ENCODE measurements around the gene HSD17B1.
"Not testable (repeated sequence)": the region's sequence is repeated elsewhere in the genome, so short reads cannot be mapped to it uniquely, and the experiment has no call there.

Gene HSD17B1

DNA sequence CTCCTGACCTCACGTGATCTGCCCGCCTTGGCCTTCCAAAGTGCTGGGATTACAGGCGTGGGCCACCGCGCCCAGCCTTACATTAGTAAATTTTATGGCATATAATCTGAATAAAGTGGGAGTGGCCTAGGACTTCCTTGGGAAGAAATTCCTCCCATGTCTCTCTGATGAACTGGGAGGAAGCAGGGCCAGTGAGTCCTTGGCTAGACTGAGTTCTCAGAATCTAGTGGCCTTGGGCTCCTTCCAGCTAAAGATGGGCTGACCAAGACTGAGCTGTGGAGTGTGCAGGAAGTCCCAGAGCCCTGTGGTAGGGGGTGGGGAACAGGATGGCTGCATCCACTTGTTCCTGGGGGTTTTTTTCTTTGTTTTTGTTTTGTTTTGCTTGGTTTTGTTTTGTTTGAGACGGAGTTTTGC lies 26.7 kb upstream of the HSD17B1 start:
- no peak for DNase-seq

- DNase-seq = no peak
These were observed 24.8 kb upstream of the HSD17B1 start for GRCh38 chr17:42527932-42528331.

DNA sequence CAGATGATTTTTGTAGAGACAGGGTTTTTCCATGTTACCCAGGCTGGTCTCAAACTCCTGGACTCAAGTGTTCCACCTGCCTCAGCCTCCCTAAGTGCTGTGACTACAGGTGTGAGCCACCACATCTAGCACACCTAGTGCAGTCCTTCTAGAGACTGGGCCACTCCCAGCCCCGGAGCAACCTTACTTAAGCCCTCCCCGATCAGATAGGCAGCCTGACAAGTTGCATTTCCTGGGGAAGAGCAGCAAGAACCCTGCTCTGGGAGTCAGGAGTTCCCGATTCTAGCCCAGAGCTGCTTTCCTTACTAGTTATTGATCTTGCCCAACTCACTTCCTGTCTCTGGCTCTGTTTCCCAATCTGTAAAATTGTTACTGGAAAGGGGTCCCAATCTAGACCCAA lies 23.7 kb upstream of the HSD17B1 start:
- DNase-seq = no peak

- DNase-seq = no peak
These were observed 21.7 kb upstream of the HSD17B1 start for GRCh38 chr17:42530952-42531454.

GRCh38 chr17:42531455-42532354 lies 21.0 kb upstream of the HSD17B1 start:
- DNase-seq = peak; percentile 65

DNA sequence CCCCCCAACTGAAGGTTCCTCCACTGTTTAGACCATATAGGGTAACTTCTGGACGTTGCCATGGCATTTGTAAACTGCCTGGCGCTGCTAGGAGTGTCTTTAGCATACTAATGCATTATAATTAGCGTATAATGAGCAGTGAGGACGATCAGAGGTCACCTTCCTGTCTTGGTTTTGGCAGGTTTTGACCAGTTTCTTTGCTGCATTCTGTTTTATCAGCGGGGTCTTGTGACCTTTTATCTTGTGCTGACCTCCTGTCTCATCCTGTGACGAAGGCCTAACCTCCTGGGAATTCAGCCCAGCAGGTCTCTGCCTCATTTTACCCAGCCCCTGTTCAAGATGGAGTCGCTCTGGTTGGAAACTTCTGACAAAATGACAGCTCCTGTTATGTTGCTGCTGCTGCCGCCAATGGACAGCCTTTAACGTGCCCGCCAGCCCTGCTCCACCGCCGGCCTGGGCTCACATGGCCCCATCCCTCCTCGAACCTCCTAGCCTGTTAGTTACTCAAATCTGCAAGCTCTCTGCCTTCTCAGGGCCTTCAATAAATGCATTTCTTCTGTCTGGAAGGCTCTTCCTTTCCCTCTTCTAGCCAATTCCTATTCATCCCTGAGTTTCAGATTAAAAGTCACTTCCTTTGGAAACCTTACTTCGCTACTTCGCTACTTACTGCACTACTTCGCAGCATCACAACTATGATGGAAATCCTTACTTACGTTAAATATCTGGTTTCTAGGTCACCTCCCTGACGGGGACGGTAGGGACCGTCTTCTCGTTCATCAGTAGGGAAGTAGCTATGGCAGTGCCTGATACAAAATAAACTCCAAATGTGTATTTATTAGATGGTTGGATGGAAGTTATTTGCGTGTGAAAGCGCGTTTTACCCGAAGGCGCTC lies 17.3 kb upstream of the HSD17B1 start:
- DNase-seq = no peak

- DNase-seq = peak; percentile 92
These were observed 16.7 kb upstream of the HSD17B1 start, which contains the start of gene NAGLU for GRCh38 chr17:42536048-42536371. TSS of gene NAGLU (plus strand) at chr17:42536241. CDS start at chr17:42536273, 32 bp downstream.

GRCh38 chr17:42536372-42537155 lies 16.2 kb upstream of the HSD17B1 start:
- peak; percentile 84 for DNase-seq

- DNase-seq = no peak
These were observed 15.4 kb upstream of the HSD17B1 start for GRCh38 chr17:42537156-42537805.

GRCh38 chr17:42537826-42538451 lies 14.8 kb upstream of the HSD17B1 start:
- no peak for DNase-seq

- no peak for DNase-seq
These were observed 14.2 kb upstream of the HSD17B1 start for GRCh38 chr17:42538482-42538881.

- DNase-seq = not testable (repeated sequence)
These were observed 12.2 kb upstream of the HSD17B1 start for GRCh38 chr17:42540558-42540957.

- DNase-seq = no peak
These were observed 11.5 kb upstream of the HSD17B1 start for GRCh38 chr17:42541041-42541833.

GRCh38 chr17:42543190-42544079 lies 9.3 kb upstream of the HSD17B1 start:
- DNase-seq = no peak

DNA sequence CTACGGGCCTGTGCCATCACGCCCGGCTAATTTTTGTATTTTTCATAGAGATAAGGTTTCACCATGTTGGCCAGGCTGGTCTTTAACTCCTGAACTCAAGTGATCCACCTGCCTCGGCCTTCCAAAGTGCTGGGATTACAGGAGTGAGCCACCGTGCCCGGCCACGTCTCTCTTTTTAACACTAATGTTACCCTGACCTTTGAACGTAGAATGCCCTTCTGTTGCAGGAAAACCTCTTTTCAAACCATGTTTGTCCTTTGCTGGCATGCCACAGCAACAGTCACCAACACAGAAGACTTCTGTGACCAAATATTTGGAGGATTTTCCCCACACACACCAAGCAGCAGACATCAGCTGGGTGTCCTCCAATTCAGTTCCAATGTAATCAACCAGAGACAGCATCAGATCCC lies 7.8 kb upstream of the HSD17B1 start:
- DNase-seq = no peak

- not testable (repeated sequence) for DNase-seq
These were observed 6.8 kb upstream of the HSD17B1 start for GRCh38 chr17:42545755-42546505.

- no peak for DNase-seq
These were observed 5.7 kb upstream of the HSD17B1 start for GRCh38 chr17:42547001-42547461.

- no peak for DNase-seq
These were observed 5.0 kb upstream of the HSD17B1 start for GRCh38 chr17:42547698-42548069.

All from stimulated activated CD8-positive, alpha-beta memory T cell treated with anti-CD3 and anti-CD28 coated beads, Interleukin-4, amount 100 ng/mL, for 48 hours (primary cell).